SK-N-SH (cell line): ENCODE results near the gene OSBPL7. TPM values are rescaled to one million over a fixed set of nuclear protein-coding genes. Genes with fewer than 3 reads are reported as not detected.

Experiments used
- CTCF ChIA-PET: fragments of 300-600, 350-600 bp; formaldehyde crosslinking; extraction: SDS; loops from one replicate; lab custom pipeline; 2021; lab: Yijun Ruan, JAX
- POLR2A ChIA-PET: fragments of 350-600 bp; sonication (Branson Sonifier 250); formaldehyde crosslinking; extraction: SDS; loops from one replicate; lab custom pipeline; 2020; ENCODE audit warnings: antibody characterized with exemption, inconsistent platforms; lab: Yijun Ruan, JAX
- DNase-seq: peaks from one replicate; pipeline ENCODE4 v3.0.0; 2012
- H2AFZ ChIP-seq: fragments of 200-600 bp; sonication (generic); 2 replicates; pipeline ENCODE4 v1.8.1; 2016; ENCODE audit warnings: antibody characterized with exemption, mild to moderate bottlenecking, low read depth
- H3F3A ChIP-seq: fragments of 200-600 bp; sonication (generic); replicated peaks from 2 replicates; pipeline ENCODE3; 2016; ENCODE audit warnings: antibody characterized with exemption, mild to moderate bottlenecking; ENCODE audit not compliant: insufficient read depth
- H3K27ac ChIP-seq, 2 experiments: fragments of 200-500 bp in 1 of 2; fragments of 200-600 bp in 1 of 2; sonication (Bioruptor generic) in 1 of 2; sonication (generic), shearing (Covaris generic) in 1 of 2; 2 replicates each; pipeline versions ENCODE4 v1.5.1 to v1.6.1; 2014 to 2016; ENCODE audit warnings: low read depth in 2 of 2, inconsistent platforms in 1 of 2, low read length in 1 of 2, mild to moderate bottlenecking in 1 of 2, mixed read lengths in 1 of 2
- H3K27me3 ChIP-seq: fragments of 200-600 bp; sonication (generic), shearing (Covaris generic); 2 replicates; pipeline ENCODE4 v1.6.1; 2016; ENCODE audit warnings: mixed run types; ENCODE audit not compliant: insufficient read depth
- H3K36me3 ChIP-seq, 2 experiments: fragments of 200-500 bp in 1 of 2; fragments of 200-600 bp in 1 of 2; sonication (Bioruptor generic) in 1 of 2; sonication (generic) in 1 of 2; replicated peaks in 1 of 2; 2 replicates each; pipeline versions ENCODE3 to v1.5.1; 2014 to 2016; ENCODE audit warnings: low read length in 1 of 2, mild to moderate bottlenecking in 1 of 2; ENCODE audit not compliant: insufficient read depth in 2 of 2, control insufficient read depth in 1 of 2
- H3K4me1 ChIP-seq, 2 experiments: fragments of 200-500 bp in 1 of 2; fragments of 200-600 bp in 1 of 2; sonication (Bioruptor generic) in 1 of 2; sonication (generic), shearing (Covaris generic) in 1 of 2; 2 replicates each; pipeline versions ENCODE4 v1.5.1 to v1.6.1; 2014 to 2016; ENCODE audit warnings: low read depth in 1 of 2, low read length in 1 of 2, mixed run types in 1 of 2; ENCODE audit not compliant: insufficient read depth in 2 of 2, control insufficient read depth in 1 of 2
- H3K4me2 ChIP-seq: fragments of 200-600 bp; sonication (generic), shearing (Covaris generic); 2 replicates; pipeline ENCODE4 v1.6.1; 2017; ENCODE audit warnings: mixed run types
- H3K4me3 ChIP-seq, 2 experiments: fragments of 200-500 bp in 1 of 2; fragments of 200-600 bp in 1 of 2; sonication (Bioruptor generic) in 1 of 2; sonication (generic), shearing (Covaris generic) in 1 of 2; 2 replicates each; pipeline versions ENCODE4 v1.5.1 to v1.8.1; 2014 to 2016; ENCODE audit warnings: low read depth in 2 of 2, inconsistent platforms in 1 of 2, low read length in 1 of 2, mild to moderate bottlenecking in 1 of 2, mixed read lengths in 1 of 2, moderate library complexity in 1 of 2
- H3K79me2 ChIP-seq: fragments of 200-600 bp; sonication (generic); 2 replicates; pipeline ENCODE4 v1.8.1; 2017; ENCODE audit warnings: mild to moderate bottlenecking; ENCODE audit not compliant: insufficient read depth
- H3K9ac ChIP-seq: fragments of 200-600 bp; sonication (generic); 2 replicates; pipeline ENCODE4 v1.6.1; 2017; ENCODE audit warnings: mixed run types
- H3K9me2 ChIP-seq: fragments of 200-600 bp; sonication (generic); 2 replicates; pipeline ENCODE4 v1.6.1; 2017; ENCODE audit warnings: mixed run types
- H3K9me3 ChIP-seq: fragments of 200-600 bp; sonication (generic); 2 replicates; pipeline ENCODE4 v1.6.1; 2017; ENCODE audit warnings: mixed run types, mild to moderate bottlenecking, moderate library complexity
- H4K20me1 ChIP-seq: fragments of 200-600 bp; sonication (generic); 2 replicates; pipeline ENCODE4 v1.6.1; 2017; ENCODE audit warnings: mild to moderate bottlenecking, mixed run types; ENCODE audit not compliant: insufficient read depth
- GABPA ChIP-seq: IDR thresholded peaks from 2 replicates; pipeline ENCODE4 v1.4.0; 2012; ENCODE audit warnings: low read depth, mild to moderate bottlenecking
- MXI1 ChIP-seq: IDR thresholded peaks from 2 replicates; pipeline ENCODE4 v1.6.1; 2012; ENCODE audit warnings: mild to moderate bottlenecking, low read depth, low read length, improper control_type of control experiment
- RCOR1 ChIP-seq: fragments of 150-350 bp; IDR thresholded peaks from 2 replicates; pipeline ENCODE4 v1.6.1; 2017; ENCODE audit warnings: antibody characterized with exemption, low read length
- SIN3A ChIP-seq: IDR thresholded peaks from 2 replicates; pipeline ENCODE4 v1.6.1; 2012; ENCODE audit warnings: low read depth, mild to moderate bottlenecking, low read length, moderate library complexity, borderline replicate concordance
- WGBS: methylation state at CpG from one replicate; pipeline ENCODE4 v1.1.6; 2017; ENCODE audit warnings: low lambda C conversion rate; 5-methylcytosine and 5-hydroxymethylcytosine counted together
- polyA plus RNA-seq, 3 experiments: library from polyadenylated mRNA; depleted of rRNA; stranded (reverse); fragments of >200 nt; gene quantifications; 2 replicates each; pipeline ENCODE4 v1.2.3, GENCODE V29; 2012
- TF ChIP-seq, protein P1 (sequence below): IDR thresholded peaks from 2 replicates; pipeline ENCODE4 v1.4.0; 2012; ENCODE audit warnings: low read depth
- TF ChIP-seq, protein P2 (sequence below): IDR thresholded peaks from 2 replicates; pipeline ENCODE4; 2012
- TF ChIP-seq, protein P3 (sequence below): IDR thresholded peaks from 2 replicates; pipeline ENCODE4 v1.6.1; 2012; ENCODE audit warnings: mild to moderate bottlenecking, low read depth, low read length, moderate library complexity
- TF ChIP-seq, protein P4 (sequence below): IDR thresholded peaks from 2 replicates; pipeline ENCODE4 v1.4.0; 2012; ENCODE audit warnings: low read depth, borderline replicate concordance

The OSBPL7 gene
- polyA plus RNA-seq, 1 of the 3 experiments (the other 2 are of a cell fraction), result 23.7 TPM

DNA sequence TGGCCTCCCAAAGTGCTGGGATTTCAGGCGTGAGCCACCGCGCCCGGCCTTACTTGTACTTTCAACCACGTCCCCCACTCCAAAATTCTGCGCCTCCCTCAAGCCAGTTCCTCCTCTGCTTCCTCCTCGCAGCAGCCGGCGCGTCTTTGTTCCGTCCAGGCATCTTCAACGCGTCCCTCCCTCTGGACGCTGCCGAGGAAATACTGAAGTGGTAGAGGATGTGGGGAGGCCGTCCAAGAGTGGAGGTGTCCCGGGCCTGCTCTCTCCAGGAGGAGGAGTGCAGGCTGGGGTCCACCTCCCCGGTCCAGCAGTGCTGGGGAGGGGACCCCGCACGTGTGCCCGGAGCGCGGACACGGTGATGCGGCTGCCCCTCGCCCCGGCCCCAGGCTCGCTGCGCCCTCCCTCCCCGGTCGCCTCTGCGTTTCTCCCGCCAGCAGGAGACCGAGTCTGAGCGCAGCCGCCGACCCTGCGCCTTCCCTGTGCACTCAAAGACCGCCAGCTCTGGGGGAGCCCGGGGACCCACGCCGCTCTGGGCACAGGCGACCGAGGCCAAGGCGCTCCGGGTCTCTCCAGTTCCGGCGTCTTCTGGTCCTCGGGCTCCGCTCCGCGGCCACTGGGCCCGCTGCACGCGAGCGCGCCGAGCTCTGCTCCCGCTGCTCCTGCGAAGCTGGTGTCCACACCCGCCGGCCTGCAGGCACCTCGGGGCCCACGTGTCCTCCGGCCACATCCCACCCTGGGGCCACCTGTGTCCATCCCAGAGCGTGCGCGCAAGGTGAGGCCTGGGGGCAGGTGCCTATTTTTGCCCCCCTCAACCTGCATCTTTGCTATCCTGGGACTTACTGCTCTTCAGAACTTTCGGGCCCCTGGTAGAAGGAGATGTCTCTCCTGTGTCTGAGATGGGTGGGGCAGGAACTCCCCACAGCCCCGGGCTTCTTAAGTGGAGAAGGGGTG is 31.7 kb downstream of the OSBPL7 start (continued):
- TF ChIP-seq, protein P1, sequence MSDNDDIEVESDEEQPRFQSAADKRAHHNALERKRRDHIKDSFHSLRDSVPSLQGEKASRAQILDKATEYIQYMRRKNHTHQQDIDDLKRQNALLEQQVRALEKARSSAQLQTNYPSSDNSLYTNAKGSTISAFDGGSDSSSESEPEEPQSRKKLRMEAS, result peak; percentile 27; the same call in 1 of the 2 replicates

DNA sequence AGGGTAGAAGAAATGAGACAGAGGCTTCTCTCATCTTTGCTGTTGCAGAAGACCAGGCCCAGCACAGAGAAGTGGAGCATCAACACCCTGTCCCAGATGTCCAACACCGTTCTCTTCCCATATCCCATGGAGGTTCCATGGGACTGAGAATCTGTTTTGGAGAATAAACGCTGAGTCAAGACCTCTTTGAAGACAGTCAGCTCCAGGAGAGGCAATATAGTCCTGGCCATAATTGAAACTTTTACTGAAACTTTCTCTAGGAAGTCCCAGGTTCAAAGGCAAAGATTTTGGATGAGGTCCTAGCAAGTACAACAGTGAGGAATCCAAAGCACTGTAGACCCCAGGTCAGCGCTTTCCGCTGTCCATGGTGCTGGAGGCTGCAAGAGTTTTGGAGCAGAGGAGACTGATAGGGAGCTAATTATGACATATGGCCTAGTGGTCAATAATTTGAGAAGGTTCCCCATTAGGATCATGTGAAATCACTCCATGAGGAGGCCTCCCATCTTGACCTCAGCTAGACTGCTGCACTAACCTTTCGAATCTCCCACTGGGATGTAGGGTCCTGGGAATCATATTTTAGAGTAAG is 36.0 kb downstream of the OSBPL7 start:
- no peak overlapping the region for H2AFZ ChIP-seq
- no peak overlapping the region for H3K4me2 ChIP-seq
- H3K27me3 ChIP-seq, result peaks cover 60% of the 10 kb centered on the region
- H3K9me3 ChIP-seq, result no peaks in the 10 kb centered on the region
- H3K4me3 ChIP-seq, result no peak overlapping the region
- POLR2A ChIA-PET, result no interaction called here
- H3K36me3 ChIP-seq, result no peaks in the 10 kb centered on the region
- no peak overlapping the region for H3K27ac ChIP-seq
- no peaks in the 10 kb centered on the region for H4K20me1 ChIP-seq
- H3K79me2 ChIP-seq, result no peaks in the 10 kb centered on the region
- H3K9ac ChIP-seq, result no peak overlapping the region
- DNase-seq, result no peak
- no peaks in the 10 kb centered on the region for H3F3A ChIP-seq
- H3K4me1 ChIP-seq, result peaks cover 0 to 8% of the 10 kb centered on the region in 2 experiments; a peak in 1 of 4 replicates
- no peaks in the 10 kb centered on the region for H3K9me2 ChIP-seq
- WGBS, result 73% methylated on average over 5 of the region's 5 CpGs
- TF ChIP-seq, protein P2, sequence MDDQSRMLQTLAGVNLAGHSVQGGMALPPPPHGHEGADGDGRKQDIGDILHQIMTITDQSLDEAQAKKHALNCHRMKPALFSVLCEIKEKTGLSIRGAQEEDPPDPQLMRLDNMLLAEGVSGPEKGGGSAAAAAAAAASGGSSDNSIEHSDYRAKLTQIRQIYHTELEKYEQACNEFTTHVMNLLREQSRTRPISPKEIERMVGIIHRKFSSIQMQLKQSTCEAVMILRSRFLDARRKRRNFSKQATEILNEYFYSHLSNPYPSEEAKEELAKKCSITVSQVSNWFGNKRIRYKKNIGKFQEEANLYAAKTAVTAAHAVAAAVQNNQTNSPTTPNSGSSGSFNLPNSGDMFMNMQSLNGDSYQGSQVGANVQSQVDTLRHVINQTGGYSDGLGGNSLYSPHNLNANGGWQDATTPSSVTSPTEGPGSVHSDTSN, result no peak
- TF ChIP-seq, protein P3, sequence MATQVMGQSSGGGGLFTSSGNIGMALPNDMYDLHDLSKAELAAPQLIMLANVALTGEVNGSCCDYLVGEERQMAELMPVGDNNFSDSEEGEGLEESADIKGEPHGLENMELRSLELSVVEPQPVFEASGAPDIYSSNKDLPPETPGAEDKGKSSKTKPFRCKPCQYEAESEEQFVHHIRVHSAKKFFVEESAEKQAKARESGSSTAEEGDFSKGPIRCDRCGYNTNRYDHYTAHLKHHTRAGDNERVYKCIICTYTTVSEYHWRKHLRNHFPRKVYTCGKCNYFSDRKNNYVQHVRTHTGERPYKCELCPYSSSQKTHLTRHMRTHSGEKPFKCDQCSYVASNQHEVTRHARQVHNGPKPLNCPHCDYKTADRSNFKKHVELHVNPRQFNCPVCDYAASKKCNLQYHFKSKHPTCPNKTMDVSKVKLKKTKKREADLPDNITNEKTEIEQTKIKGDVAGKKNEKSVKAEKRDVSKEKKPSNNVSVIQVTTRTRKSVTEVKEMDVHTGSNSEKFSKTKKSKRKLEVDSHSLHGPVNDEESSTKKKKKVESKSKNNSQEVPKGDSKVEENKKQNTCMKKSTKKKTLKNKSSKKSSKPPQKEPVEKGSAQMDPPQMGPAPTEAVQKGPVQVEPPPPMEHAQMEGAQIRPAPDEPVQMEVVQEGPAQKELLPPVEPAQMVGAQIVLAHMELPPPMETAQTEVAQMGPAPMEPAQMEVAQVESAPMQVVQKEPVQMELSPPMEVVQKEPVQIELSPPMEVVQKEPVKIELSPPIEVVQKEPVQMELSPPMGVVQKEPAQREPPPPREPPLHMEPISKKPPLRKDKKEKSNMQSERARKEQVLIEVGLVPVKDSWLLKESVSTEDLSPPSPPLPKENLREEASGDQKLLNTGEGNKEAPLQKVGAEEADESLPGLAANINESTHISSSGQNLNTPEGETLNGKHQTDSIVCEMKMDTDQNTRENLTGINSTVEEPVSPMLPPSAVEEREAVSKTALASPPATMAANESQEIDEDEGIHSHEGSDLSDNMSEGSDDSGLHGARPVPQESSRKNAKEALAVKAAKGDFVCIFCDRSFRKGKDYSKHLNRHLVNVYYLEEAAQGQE, result peak; percentile 99
- CTCF ChIA-PET, result interaction anchor here (0.6 to 3.3 kb wide), 8 partner anchors 8 to 1161 kb away, joined by 3 to 28 read pairs (median 5); no protein-coding TSS in a partner anchor

DNA sequence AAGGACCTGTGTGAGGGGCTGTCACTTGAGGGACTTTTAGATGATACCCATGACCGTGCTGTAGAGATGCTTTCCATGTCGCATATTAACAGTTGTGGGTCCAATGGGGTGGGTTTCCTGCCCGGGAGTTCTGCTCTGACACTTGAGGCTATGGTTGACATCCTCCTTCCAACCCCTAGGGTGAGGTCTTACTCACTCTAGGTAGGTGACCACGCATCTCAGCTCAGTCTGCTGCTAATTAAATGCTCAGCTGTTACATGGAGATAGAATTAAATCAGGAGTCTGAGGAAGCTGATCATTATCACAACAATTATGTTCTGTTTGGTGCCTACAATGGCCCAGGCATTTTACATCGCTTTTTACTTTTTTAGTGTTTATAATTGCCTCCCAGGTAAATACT is 40.2 kb downstream of the OSBPL7 start:
- ChIA-PET POLR2A (interaction anchor here (0.7 kb wide), 1 partner anchor 138 kb away, joined by 3 read pairs; no protein-coding TSS in a partner anchor), CTCF (interaction anchor here (0.8 to 12.0 kb wide), 9 partner anchors 9 to 536 kb away, joined by 3 to 88 read pairs (median 5); no protein-coding TSS in a partner anchor)
- no peaks in the 10 kb centered on the region for H3K9me2 ChIP-seq
- no peak overlapping the region for H2AFZ ChIP-seq
- peaks cover 0 to 4% of the 10 kb centered on the region in 2 experiments; a peak in 1 of 4 replicates for H3K4me1 ChIP-seq
- WGBS, result 6% methylated on average over 3 of the region's 5 CpGs
- H3K36me3 ChIP-seq, result no peaks in the 10 kb centered on the region
- no peak for DNase-seq
- no peak overlapping the region for H3K9ac ChIP-seq
- H3K4me2 ChIP-seq, result no peak overlapping the region
- H3F3A ChIP-seq, result no peaks in the 10 kb centered on the region
- peaks cover 54% of the 10 kb centered on the region; the same call in 1 of the 2 replicates for H3K27me3 ChIP-seq
- no peak overlapping the region for H3K4me3 ChIP-seq
- H3K79me2 ChIP-seq, result no peaks in the 10 kb centered on the region
- H3K27ac ChIP-seq, result no peak overlapping the region
- H3K9me3 ChIP-seq, result no peaks in the 10 kb centered on the region
- no peaks in the 10 kb centered on the region for H4K20me1 ChIP-seq
- TF ChIP-seq RCOR1, result peak; percentile 37; the same call in 1 of the 2 replicates
- TF ChIP-seq, protein P3, result no peak
- TF ChIP-seq SIN3A, result no peak
- TF ChIP-seq GABPA, result no peak
- TF ChIP-seq, protein P4, sequence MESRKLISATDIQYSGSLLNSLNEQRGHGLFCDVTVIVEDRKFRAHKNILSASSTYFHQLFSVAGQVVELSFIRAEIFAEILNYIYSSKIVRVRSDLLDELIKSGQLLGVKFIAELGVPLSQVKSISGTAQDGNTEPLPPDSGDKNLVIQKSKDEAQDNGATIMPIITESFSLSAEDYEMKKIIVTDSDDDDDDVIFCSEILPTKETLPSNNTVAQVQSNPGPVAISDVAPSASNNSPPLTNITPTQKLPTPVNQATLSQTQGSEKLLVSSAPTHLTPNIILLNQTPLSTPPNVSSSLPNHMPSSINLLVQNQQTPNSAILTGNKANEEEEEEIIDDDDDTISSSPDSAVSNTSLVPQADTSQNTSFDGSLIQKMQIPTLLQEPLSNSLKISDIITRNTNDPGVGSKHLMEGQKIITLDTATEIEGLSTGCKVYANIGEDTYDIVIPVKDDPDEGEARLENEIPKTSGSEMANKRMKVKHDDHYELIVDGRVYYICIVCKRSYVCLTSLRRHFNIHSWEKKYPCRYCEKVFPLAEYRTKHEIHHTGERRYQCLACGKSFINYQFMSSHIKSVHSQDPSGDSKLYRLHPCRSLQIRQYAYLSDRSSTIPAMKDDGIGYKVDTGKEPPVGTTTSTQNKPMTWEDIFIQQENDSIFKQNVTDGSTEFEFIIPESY, result no peak
- no peak for TF ChIP-seq MXI1
- TF ChIP-seq, protein P1, result no peak
